ENCODE results near the gene MYRF. TPM values are rescaled to one million over a fixed set of nuclear protein-coding genes. Genes with fewer than 3 reads are reported as not detected.

The MYRF gene
- total and polyA plus RNA-seq, 2 of the 13 experiments (the other 11 are each of a cell fraction or from before 2014, with no cell fraction given): 10.2 to 25.9 TPM

DNA sequence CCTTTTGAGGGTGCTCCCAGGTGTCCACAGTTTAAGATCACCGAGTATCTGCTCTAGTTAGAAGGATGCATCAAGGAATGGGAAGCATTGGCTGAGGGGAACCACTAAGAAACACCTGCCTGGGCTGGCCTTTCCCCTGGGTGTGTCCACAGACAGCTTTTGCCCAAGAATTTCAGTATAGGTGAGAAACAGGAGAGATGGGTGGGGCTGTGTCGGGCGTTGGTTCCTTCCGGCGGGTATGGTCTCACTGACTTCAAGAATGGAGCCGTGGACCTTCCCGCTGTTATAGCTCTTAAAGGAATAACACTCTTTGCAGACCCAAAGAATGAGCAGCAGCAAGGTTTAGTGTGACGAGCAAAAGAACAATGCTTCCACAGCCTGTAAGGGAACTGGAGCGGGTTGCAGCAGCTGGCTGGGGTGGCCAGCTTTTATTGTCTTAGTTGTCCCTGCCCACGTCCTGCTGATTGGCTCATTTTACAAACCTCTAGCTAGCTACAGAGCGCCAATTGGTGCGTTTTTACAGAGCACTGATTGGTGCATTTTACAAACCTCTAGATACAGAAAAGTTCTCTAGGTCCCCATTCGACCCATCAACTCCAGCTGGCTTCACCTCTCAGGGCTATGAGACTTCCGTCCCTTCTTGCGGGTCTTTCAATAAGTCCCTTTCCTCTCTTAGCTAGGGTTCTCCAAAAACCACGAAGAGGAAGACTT is 62.0 kb downstream of the MYRF start (continued):
- 0 out of 2 replicates have a peak, but pooled peaks have one; percentile 29 for TF ChIP-seq ZNF749 (CRISPR knock-in tag; IDR thresholded peaks at IDR 0.05; ENCODE audit: borderline replicate concordance)
- TF ChIP-seq, protein P1, sequence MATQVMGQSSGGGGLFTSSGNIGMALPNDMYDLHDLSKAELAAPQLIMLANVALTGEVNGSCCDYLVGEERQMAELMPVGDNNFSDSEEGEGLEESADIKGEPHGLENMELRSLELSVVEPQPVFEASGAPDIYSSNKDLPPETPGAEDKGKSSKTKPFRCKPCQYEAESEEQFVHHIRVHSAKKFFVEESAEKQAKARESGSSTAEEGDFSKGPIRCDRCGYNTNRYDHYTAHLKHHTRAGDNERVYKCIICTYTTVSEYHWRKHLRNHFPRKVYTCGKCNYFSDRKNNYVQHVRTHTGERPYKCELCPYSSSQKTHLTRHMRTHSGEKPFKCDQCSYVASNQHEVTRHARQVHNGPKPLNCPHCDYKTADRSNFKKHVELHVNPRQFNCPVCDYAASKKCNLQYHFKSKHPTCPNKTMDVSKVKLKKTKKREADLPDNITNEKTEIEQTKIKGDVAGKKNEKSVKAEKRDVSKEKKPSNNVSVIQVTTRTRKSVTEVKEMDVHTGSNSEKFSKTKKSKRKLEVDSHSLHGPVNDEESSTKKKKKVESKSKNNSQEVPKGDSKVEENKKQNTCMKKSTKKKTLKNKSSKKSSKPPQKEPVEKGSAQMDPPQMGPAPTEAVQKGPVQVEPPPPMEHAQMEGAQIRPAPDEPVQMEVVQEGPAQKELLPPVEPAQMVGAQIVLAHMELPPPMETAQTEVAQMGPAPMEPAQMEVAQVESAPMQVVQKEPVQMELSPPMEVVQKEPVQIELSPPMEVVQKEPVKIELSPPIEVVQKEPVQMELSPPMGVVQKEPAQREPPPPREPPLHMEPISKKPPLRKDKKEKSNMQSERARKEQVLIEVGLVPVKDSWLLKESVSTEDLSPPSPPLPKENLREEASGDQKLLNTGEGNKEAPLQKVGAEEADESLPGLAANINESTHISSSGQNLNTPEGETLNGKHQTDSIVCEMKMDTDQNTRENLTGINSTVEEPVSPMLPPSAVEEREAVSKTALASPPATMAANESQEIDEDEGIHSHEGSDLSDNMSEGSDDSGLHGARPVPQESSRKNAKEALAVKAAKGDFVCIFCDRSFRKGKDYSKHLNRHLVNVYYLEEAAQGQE (IDR thresholded peaks at IDR 0.05; ENCODE audit: borderline replicate concordance in 1 of 2, low read depth in 1 of 2, low read length in 2 of 2): no peak
- TF ChIP-seq, protein P2, sequence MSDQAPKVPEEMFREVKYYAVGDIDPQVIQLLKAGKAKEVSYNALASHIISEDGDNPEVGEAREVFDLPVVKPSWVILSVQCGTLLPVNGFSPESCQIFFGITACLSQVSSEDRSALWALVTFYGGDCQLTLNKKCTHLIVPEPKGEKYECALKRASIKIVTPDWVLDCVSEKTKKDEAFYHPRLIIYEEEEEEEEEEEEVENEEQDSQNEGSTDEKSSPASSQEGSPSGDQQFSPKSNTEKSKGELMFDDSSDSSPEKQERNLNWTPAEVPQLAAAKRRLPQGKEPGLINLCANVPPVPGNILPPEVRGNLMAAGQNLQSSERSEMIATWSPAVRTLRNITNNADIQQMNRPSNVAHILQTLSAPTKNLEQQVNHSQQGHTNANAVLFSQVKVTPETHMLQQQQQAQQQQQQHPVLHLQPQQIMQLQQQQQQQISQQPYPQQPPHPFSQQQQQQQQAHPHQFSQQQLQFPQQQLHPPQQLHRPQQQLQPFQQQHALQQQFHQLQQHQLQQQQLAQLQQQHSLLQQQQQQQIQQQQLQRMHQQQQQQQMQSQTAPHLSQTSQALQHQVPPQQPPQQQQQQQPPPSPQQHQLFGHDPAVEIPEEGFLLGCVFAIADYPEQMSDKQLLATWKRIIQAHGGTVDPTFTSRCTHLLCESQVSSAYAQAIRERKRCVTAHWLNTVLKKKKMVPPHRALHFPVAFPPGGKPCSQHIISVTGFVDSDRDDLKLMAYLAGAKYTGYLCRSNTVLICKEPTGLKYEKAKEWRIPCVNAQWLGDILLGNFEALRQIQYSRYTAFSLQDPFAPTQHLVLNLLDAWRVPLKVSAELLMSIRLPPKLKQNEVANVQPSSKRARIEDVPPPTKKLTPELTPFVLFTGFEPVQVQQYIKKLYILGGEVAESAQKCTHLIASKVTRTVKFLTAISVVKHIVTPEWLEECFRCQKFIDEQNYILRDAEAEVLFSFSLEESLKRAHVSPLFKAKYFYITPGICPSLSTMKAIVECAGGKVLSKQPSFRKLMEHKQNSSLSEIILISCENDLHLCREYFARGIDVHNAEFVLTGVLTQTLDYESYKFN (CRISPR knock-in tag; conservative IDR thresholded peaks at IDR 0.05): no peak
- no peak for TF ChIP-seq SALL2 (CRISPR knock-in tag; IDR thresholded peaks at IDR 0.05)
- no peak for TF ChIP-seq MBNL3 (CRISPR knock-in tag; conservative IDR thresholded peaks at IDR 0.05)
- no peak for TF ChIP-seq ZNF572 (CRISPR knock-in tag; IDR thresholded peaks at IDR 0.05)
- TF ChIP-seq ZNF143 (CRISPR knock-in tag; IDR thresholded peaks at IDR 0.05): no peak
- no peak for TF ChIP-seq ZNF605 (CRISPR knock-in tag; IDR thresholded peaks at IDR 0.05)
- no peak for TF ChIP-seq SP2 (CRISPR knock-in tag; IDR thresholded peaks at IDR 0.05)
- TF ChIP-seq ZMYM4 (CRISPR knock-in tag; IDR thresholded peaks at IDR 0.05): 0 out of 2 replicates have a peak, but pooled peaks have one; percentile 13
- TF ChIP-seq ZNF329 (CRISPR knock-in tag; IDR thresholded peaks at IDR 0.05; ENCODE audit: low read depth): 0 out of 2 replicates have a peak, but pooled peaks have one; percentile 6
- peak in 1 of 2 experiments; percentile 69; a peak in 1 of 4 replicates for TF ChIP-seq POLR2A (IDR thresholded peaks at IDR 0.05; ENCODE audit: insufficient read depth in 1 of 2, low read depth in 2 of 2, low read length in 2 of 2)
- no peak for TF ChIP-seq EHMT2 (IDR thresholded peaks at IDR 0.05; ENCODE audit: borderline replicate concordance, low read depth, low read length)
- TF ChIP-seq SETDB1 (CRISPR knock-in tag; IDR thresholded peaks at IDR 0.05; ENCODE audit: borderline replicate concordance): no peak
- TF ChIP-seq, protein P3, sequence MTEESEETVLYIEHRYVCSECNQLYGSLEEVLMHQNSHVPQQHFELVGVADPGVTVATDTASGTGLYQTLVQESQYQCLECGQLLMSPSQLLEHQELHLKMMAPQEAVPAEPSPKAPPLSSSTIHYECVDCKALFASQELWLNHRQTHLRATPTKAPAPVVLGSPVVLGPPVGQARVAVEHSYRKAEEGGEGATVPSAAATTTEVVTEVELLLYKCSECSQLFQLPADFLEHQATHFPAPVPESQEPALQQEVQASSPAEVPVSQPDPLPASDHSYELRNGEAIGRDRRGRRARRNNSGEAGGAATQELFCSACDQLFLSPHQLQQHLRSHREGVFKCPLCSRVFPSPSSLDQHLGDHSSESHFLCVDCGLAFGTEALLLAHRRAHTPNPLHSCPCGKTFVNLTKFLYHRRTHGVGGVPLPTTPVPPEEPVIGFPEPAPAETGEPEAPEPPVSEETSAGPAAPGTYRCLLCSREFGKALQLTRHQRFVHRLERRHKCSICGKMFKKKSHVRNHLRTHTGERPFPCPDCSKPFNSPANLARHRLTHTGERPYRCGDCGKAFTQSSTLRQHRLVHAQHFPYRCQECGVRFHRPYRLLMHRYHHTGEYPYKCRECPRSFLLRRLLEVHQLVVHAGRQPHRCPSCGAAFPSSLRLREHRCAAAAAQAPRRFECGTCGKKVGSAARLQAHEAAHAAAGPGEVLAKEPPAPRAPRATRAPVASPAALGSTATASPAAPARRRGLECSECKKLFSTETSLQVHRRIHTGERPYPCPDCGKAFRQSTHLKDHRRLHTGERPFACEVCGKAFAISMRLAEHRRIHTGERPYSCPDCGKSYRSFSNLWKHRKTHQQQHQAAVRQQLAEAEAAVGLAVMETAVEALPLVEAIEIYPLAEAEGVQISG (CRISPR knock-in tag; IDR thresholded peaks at IDR 0.05): no peak
- no peak for TF ChIP-seq BCL6 (CRISPR knock-in tag; IDR thresholded peaks at IDR 0.05)
- TF ChIP-seq ZNF619 (CRISPR knock-in tag; IDR thresholded peaks at IDR 0.05): no peak
- TF ChIP-seq ZFP1 (CRISPR knock-in tag; IDR thresholded peaks at IDR 0.05): no peak
- TF ChIP-seq, protein P4, sequence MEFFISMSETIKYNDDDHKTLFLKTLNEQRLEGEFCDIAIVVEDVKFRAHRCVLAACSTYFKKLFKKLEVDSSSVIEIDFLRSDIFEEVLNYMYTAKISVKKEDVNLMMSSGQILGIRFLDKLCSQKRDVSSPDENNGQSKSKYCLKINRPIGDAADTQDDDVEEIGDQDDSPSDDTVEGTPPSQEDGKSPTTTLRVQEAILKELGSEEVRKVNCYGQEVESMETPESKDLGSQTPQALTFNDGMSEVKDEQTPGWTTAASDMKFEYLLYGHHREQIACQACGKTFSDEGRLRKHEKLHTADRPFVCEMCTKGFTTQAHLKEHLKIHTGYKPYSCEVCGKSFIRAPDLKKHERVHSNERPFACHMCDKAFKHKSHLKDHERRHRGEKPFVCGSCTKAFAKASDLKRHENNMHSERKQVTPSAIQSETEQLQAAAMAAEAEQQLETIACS (CRISPR knock-in tag; IDR thresholded peaks at IDR 0.05): no peak

Measured in HepG2 (cell line).